Naive thymus-derived CD4-positive, alpha-beta T cell (primary cell): ENCODE results near the gene ABHD4. TPM values are rescaled to one million over a fixed set of nuclear protein-coding genes. Genes with fewer than 3 reads are reported as not detected.

Experiments
- ATAC-seq: fragments of 150-1000 bp; cut with Tn5 transposase; 2 replicates; pipeline ENCODE4 v1.10.0; 2021; ENCODE audit warnings: mild to moderate bottlenecking, moderate library complexity
- CTCF ChIA-PET: fragments of 350-600 bp; sonication (Branson Sonifier 250); formaldehyde crosslinking; loops from one replicate; lab custom pipeline; 2021; ENCODE audit warnings: antibody characterized with exemption; lab: Charles Lee
- POLR2A ChIA-PET: fragments of 350-600 bp; sonication (Branson Sonifier 250); formaldehyde crosslinking; loops from one replicate; lab custom pipeline; 2021; ENCODE audit warnings: antibody characterized with exemption, inconsistent platforms; lab: Charles Lee
- DNase-seq, 9 donors: peaks; one replicate each; pipeline versions ENCODE4 v3.0.0 to v3.0.0-alpha.2; 2020 to 2022; ENCODE audit warnings: mixed read lengths in 1 of 9
- H3K27ac ChIP-seq: one replicate; pipeline ENCODE4 v1.7.0; 2013; ENCODE audit warnings: mild to moderate bottlenecking, low read depth, low read length, moderate library complexity
- H3K27me3 ChIP-seq, 2 donors: one replicate each; pipeline ENCODE4 v1.7.0; 2013; ENCODE audit warnings: low read length in 2 of 2, mild to moderate bottlenecking in 2 of 2, moderate library complexity in 2 of 2; ENCODE audit not compliant: control insufficient read depth in 2 of 2, insufficient read depth in 2 of 2
- H3K36me3 ChIP-seq, 3 experiments: 1 replicate in 2 of 3; 2 replicates in 1 of 3; pipeline ENCODE4 v1.7.0; 2013; ENCODE audit warnings: low read length in 3 of 3, mild to moderate bottlenecking in 3 of 3, moderate library complexity in 1 of 3; ENCODE audit not compliant: insufficient read depth in 3 of 3, control insufficient read depth in 2 of 3
- H3K4me1 ChIP-seq, 2 donors: one replicate each; pipeline ENCODE4 v1.7.0; 2013; ENCODE audit warnings: low read length in 2 of 2, mild to moderate bottlenecking in 2 of 2, moderate library complexity in 1 of 2; ENCODE audit not compliant: control insufficient read depth in 2 of 2, insufficient read depth in 2 of 2
- H3K4me3 ChIP-seq: 2 replicates; pipeline ENCODE4 v1.7.0; 2013; ENCODE audit warnings: mild to moderate bottlenecking, low read length
- H3K9me3 ChIP-seq, 3 experiments: 1 replicate in 2 of 3; 2 replicates in 1 of 3; pipeline ENCODE4 v1.7.0; 2013; ENCODE audit warnings: low read length in 3 of 3; ENCODE audit not compliant: control insufficient read depth in 2 of 3
- H3K27ac Mint-ChIP-seq, 9 donors: one replicate each; pipeline ENCODE4 v1.8.0; 2020 to 2022; ENCODE audit warnings: mixed read lengths in 9 of 9, mild to moderate bottlenecking in 8 of 9, moderate library complexity in 5 of 9, inconsistent platforms in 2 of 9
- H3K27me3 Mint-ChIP-seq, 5 donors: one replicate each; pipeline ENCODE4 v1.8.0; 2021 to 2022; ENCODE audit warnings: mixed read lengths in 5 of 5, mild to moderate bottlenecking in 1 of 5
- H3K36me3 Mint-ChIP-seq, 5 donors: one replicate each; pipeline ENCODE4 v1.8.0; 2020 to 2022; ENCODE audit warnings: mixed read lengths in 5 of 5, mild to moderate bottlenecking in 3 of 5, inconsistent platforms in 1 of 5
- H3K4me1 Mint-ChIP-seq, 7 donors: one replicate each; pipeline ENCODE4 v1.8.0; 2020 to 2022; ENCODE audit warnings: mixed read lengths in 7 of 7, mild to moderate bottlenecking in 3 of 7, inconsistent platforms in 1 of 7
- H3K4me3 Mint-ChIP-seq, 10 donors: one replicate each; pipeline ENCODE4 v1.8.0; 2020 to 2022; ENCODE audit warnings: mild to moderate bottlenecking in 10 of 10, mixed read lengths in 10 of 10, moderate library complexity in 6 of 10, inconsistent platforms in 2 of 10
- H3K9me3 Mint-ChIP-seq, 11 donors: one replicate each; pipeline ENCODE4 v1.8.0; 2020 to 2022; ENCODE audit warnings: mixed read lengths in 11 of 11, mild to moderate bottlenecking in 4 of 11, inconsistent platforms in 1 of 11, moderate library complexity in 1 of 11
- intact Hi-C, 2 donors: fragments of 100-400 bp; cut with micrococcal nuclease; formaldehyde crosslinking; loops; one replicate each; pipeline ENCODE4 v1.15.1; 2023
- polyA plus RNA-seq, 2 donors: library from polyadenylated mRNA; unstranded; fragments of 300-500 nt; fragmentation: Illumina TruSeq; gene quantifications; one replicate each; pipeline ENCODE4 v1.2.3, GENCODE V29; 2021
- total RNA-seq, 6 experiments: library from RNA in 5 of 6; stranded (reverse) in 5 of 6; gene quantifications; 1 replicate in 5 of 6; 2 replicates in 1 of 6; pipeline ENCODE4 v1.2.3 and lab custom pipeline; 2021 to 2026

Gene ABHD4
- total and polyA plus RNA-seq, 7 experiments from 2014 or later, result 6.7 to 16.3 (median 14.4) TPM

GRCh38 chr14:22656945-22657731 is 59.0 kb downstream of the ABHD4 start:
- Mint-ChIP-seq H3K27me3 (peaks cover 0 to 2% (median 0%) of the 10 kb centered on the region in 5 donors), H3K9me3 (no peaks in the 10 kb centered on the region), H3K36me3 (no peaks in the 10 kb centered on the region), H3K4me3 (no peak overlapping the region), H3K4me1 (peaks cover 0 to 3% (median 0%) of the 10 kb centered on the region in 7 donors), H3K27ac (no peak overlapping the region)
- CTCF ChIA-PET, result interaction anchor here (1.0 kb wide), 1 partner anchor 9 kb away, joined by 4 read pairs; no protein-coding TSS in a partner anchor
- ATAC-seq (no peak), DNase-seq (no peak)
- Histone ChIP-seq H3K27ac (no peak overlapping the region), H3K9me3 (no peaks in the 10 kb centered on the region), H3K4me3 (no peak overlapping the region), H3K27me3 (no peaks in the 10 kb centered on the region), H3K4me1 (no peaks in the 10 kb centered on the region), H3K36me3 (no peaks in the 10 kb centered on the region)
- intact Hi-C loops, result loop anchor here in 1 of 2 donors (5.0 to 10.0 kb wide), 3 partner anchors 245 to 922 kb away; no protein-coding TSS in a partner anchor
- POLR2A ChIA-PET, result no interaction called here

- Histone ChIP-seq H3K9me3 (no peaks in the 10 kb centered on the region), H3K36me3 (no peaks in the 10 kb centered on the region), H3K27ac (no peak overlapping the region), H3K4me3 (no peak overlapping the region), H3K27me3 (no peaks in the 10 kb centered on the region), H3K4me1 (no peaks in the 10 kb centered on the region)
- H3K27ac Mint-ChIP-seq, result peak overlapping the region in 1 of 9 donors; percentile 25
- peaks cover 0 to 4% (median 0%) of the 10 kb centered on the region in 7 donors for H3K4me1 Mint-ChIP-seq
- H3K9me3 Mint-ChIP-seq, result no peaks in the 10 kb centered on the region
- DNase-seq (no peak), ATAC-seq (no peak)
- H3K27me3 Mint-ChIP-seq, result peaks cover 0 to 4% (median 0%) of the 10 kb centered on the region in 5 donors
- POLR2A ChIA-PET, result interaction anchor here (0.6 kb wide), 1 partner anchor 72 kb away, joined by 3 read pairs; no protein-coding TSS in a partner anchor
- CTCF ChIA-PET, result interaction anchor here (1.0 kb wide), 1 partner anchor 9 kb away, joined by 4 read pairs; no protein-coding TSS in a partner anchor
- no peaks in the 10 kb centered on the region for H3K36me3 Mint-ChIP-seq
- H3K4me3 Mint-ChIP-seq, result no peak overlapping the region
- intact Hi-C loops, result loop anchor here (1.0 to 10.0 kb wide), 4 partner anchors 195 to 923 kb away; no protein-coding TSS in a partner anchor
Observed at GRCh38 chr14:22657861-22658260, 59.8 kb downstream of the ABHD4 start.

- no peak overlapping the region for H3K27ac ChIP-seq
- Mint-ChIP-seq H3K4me3 (no peak overlapping the region), H3K36me3 (no peaks in the 10 kb centered on the region), H3K4me1 (peaks cover 0 to 4% (median 0%) of the 10 kb centered on the region in 7 donors), H3K9me3 (no peaks in the 10 kb centered on the region), H3K27me3 (peaks cover 0 to 6% (median 0%) of the 10 kb centered on the region in 5 donors), H3K27ac (no peak overlapping the region)
- ChIA-PET CTCF (no interaction called here), POLR2A (no interaction called here)
- H3K9me3 ChIP-seq, result no peaks in the 10 kb centered on the region
- DNase-seq (no peak), ATAC-seq (no peak)
- no peaks in the 10 kb centered on the region for H3K4me1 ChIP-seq
- H3K27me3 ChIP-seq, result no peaks in the 10 kb centered on the region
- no peak overlapping the region for H3K4me3 ChIP-seq
- intact Hi-C loops, result loop anchor here (1.0 to 10.0 kb wide), 4 partner anchors 194 to 924 kb away; no protein-coding TSS in a partner anchor
- H3K36me3 ChIP-seq, result no peaks in the 10 kb centered on the region
Observed at GRCh38 chr14:22658946-22659345, 60.8 kb downstream of the ABHD4 start.

GRCh38 chr14:22660654-22661053 is 62.6 kb downstream of the ABHD4 start:
- Mint-ChIP-seq H3K36me3 (no peaks in the 10 kb centered on the region), H3K4me3 (no peak overlapping the region), H3K9me3 (no peaks in the 10 kb centered on the region), H3K27me3 (peaks cover 0 to 6% (median 0%) of the 10 kb centered on the region in 5 donors), H3K4me1 (peaks cover 0 to 4% (median 0%) of the 10 kb centered on the region in 7 donors), H3K27ac (no peak overlapping the region)
- no peaks in the 10 kb centered on the region for H3K4me1 ChIP-seq
- ATAC-seq, result no peak
- H3K4me3 ChIP-seq, result no peak overlapping the region
- no peaks in the 10 kb centered on the region for H3K36me3 ChIP-seq
- POLR2A ChIA-PET, result no interaction called here
- DNase-seq, result no peak
- intact Hi-C loops, result no loop called here
- H3K27ac ChIP-seq, result no peak overlapping the region
- H3K9me3 ChIP-seq, result no peaks in the 10 kb centered on the region
- H3K27me3 ChIP-seq, result no peaks in the 10 kb centered on the region
- CTCF ChIA-PET, result no interaction called here

Other genes with a start within 250 kb of the ABHD4 start
- gene DAD1, start 9.1 kb upstream of the ABHD4 start, total RNA-seq, result 100 to 1,000 TPM in 3 of 5 experiments, 10 to 100 TPM in 2; 68.8 to 157 (median 117) TPM
- gene DAD1, start 9.1 kb upstream of the ABHD4 start, polyA plus RNA-seq, result 100 to 1,000 TPM; 766 to 777 TPM
- not detected for gene OR6J1, start 46.1 kb downstream of the ABHD4 start, total RNA-seq
- not detected for gene OR6J1, start 46.1 kb downstream of the ABHD4 start, polyA plus RNA-seq
- 100 to 1,000 TPM; 112 to 177 (median 144) TPM for gene OXA1L, start 168.4 kb downstream of the ABHD4 start, total RNA-seq
- 10 to 100 TPM; 62.8 to 76.6 TPM for gene OXA1L, start 168.4 kb downstream of the ABHD4 start, polyA plus RNA-seq
- gene SLC7A7, start 217.1 kb downstream of the ABHD4 start, total RNA-seq, result 10 to 100 TPM in 1 of 5 experiments, 1 to 10 TPM in 4; 1.1 to 71.1 (median 2.7) TPM
- 1 to 10 TPM; 1.1 to 1.4 TPM for gene SLC7A7, start 217.1 kb downstream of the ABHD4 start, polyA plus RNA-seq
- gene MRPL52, start 231.6 kb downstream of the ABHD4 start, total RNA-seq, result 100 to 1,000 TPM in 1 of 5 experiments, 10 to 100 TPM in 4; 32.9 to 118 (median 48.2) TPM
- 100 to 1,000 TPM; 169 to 189 TPM for gene MRPL52, start 231.6 kb downstream of the ABHD4 start, polyA plus RNA-seq
- 1 to 10 TPM; 1.8 to 6.6 (median 2.0) TPM for gene MMP14, start 238.3 kb downstream of the ABHD4 start, total RNA-seq
- not detected for gene MMP14, start 238.3 kb downstream of the ABHD4 start, polyA plus RNA-seq